Activated T-helper 1 cell treated with anti-CD3 and anti-CD28 coated beads, Interleukin-12 subunit alpha, Interleukin-12 subunit beta, Interleukin-2, Interleukin-4 antibody, amounts not matched to agents 30 ng/mL and 10 ng/mL and 1 ng/mL, durations not matched to agents 14 hours and 24 hours and 36 hours (primary cell): ENCODE data around the gene GATAD2B. TPM values are rescaled to one million over a fixed set of nuclear protein-coding genes. Genes with fewer than 3 reads are reported as not detected.
"Not testable (repeated sequence)": the region's sequence is repeated elsewhere in the genome, so short reads cannot be mapped to it uniquely, and the experiment has no call there.

Experiments
- DNase-seq: peaks from one replicate; pipeline ENCODE4 v3.0.0; 2021; ENCODE audit warnings: low spot score
- H3K27ac Mint-ChIP-seq: one replicate; pipeline ENCODE4 v1.8.0; 2021; ENCODE audit warnings: mild to moderate bottlenecking, mixed read lengths
- H3K27me3 Mint-ChIP-seq: one replicate; pipeline ENCODE4 v1.8.0; 2022; ENCODE audit warnings: mild to moderate bottlenecking, moderate library complexity, mixed read lengths; ENCODE audit not compliant: insufficient read depth
- H3K36me3 Mint-ChIP-seq: one replicate; pipeline ENCODE4 v1.8.0; 2021; ENCODE audit warnings: low read depth, mixed read lengths
- H3K4me1 Mint-ChIP-seq: one replicate; pipeline ENCODE4 v1.8.0; 2021; ENCODE audit warnings: low read depth, mixed read lengths
- H3K4me3 Mint-ChIP-seq: one replicate; pipeline ENCODE4 v1.8.0; 2021; ENCODE audit warnings: mild to moderate bottlenecking, moderate library complexity, mixed read lengths
- H3K9me3 Mint-ChIP-seq: one replicate; pipeline ENCODE4 v1.8.0; 2021; ENCODE audit warnings: mixed read lengths
- intact Hi-C: fragments of 100-400 bp; cut with micrococcal nuclease; formaldehyde crosslinking; loops from one replicate; pipeline ENCODE4 v1.15.1; 2024
- total RNA-seq: library from RNA; stranded (reverse); gene quantifications from 2 replicates; pipeline ENCODE4 v1.2.3, GENCODE V29; 2022

The GATAD2B gene
- total RNA-seq, 1 donor from 2014 or later = 70.4 TPM

GRCh38 chr1:153792631-153793041, 130.1 kb downstream of the GATAD2B start:
- intact Hi-C loops = loop anchor here (5.0 to 10.0 kb wide), 2 partner anchors 362 to 480 kb away; partner anchors contain the start of genes HAX1 and NUP210L
- DNase-seq = no peak
- peaks cover 6% of the 10 kb centered on the region for H3K27me3 Mint-ChIP-seq
- H3K36me3 Mint-ChIP-seq = peaks cover 3% of the 10 kb centered on the region
- H3K4me1 Mint-ChIP-seq = peaks cover 43% of the 10 kb centered on the region
- H3K9me3 Mint-ChIP-seq = no peaks in the 10 kb centered on the region
- no peak overlapping the region for H3K27ac Mint-ChIP-seq
- no peak overlapping the region for H3K4me3 Mint-ChIP-seq

GRCh38 chr1:153791648-153792253, 131.0 kb downstream of the GATAD2B start:
- peaks cover 12% of the 10 kb centered on the region for H3K27me3 Mint-ChIP-seq
- no peak for DNase-seq

GRCh38 chr1:153790966-153791647, 131.7 kb downstream of the GATAD2B start:
- DNase-seq = peak; percentile 19
- H3K36me3 Mint-ChIP-seq = peaks cover 3% of the 10 kb centered on the region
- H3K27ac Mint-ChIP-seq = peak overlapping the region; percentile 69
- H3K4me1 Mint-ChIP-seq = peaks cover 32% of the 10 kb centered on the region
- peak overlapping the region; percentile 5 for H3K4me3 Mint-ChIP-seq
- peaks cover 16% of the 10 kb centered on the region for H3K27me3 Mint-ChIP-seq
- intact Hi-C loops = loop anchor here (2.0 to 10.0 kb wide), 4 partner anchors 14 to 481 kb away; partner anchors contain the start of genes HAX1 and NUP210L
- H3K9me3 Mint-ChIP-seq = no peaks in the 10 kb centered on the region

More at GRCh38 chr1:153791648-153792253, 131.0 kb downstream of the GATAD2B start:
- Mint-ChIP-seq H3K4me1 (peaks cover 36% of the 10 kb centered on the region), H3K9me3 (no peaks in the 10 kb centered on the region), H3K36me3 (peaks cover 3% of the 10 kb centered on the region), H3K4me3 (peak overlapping the region; percentile 12), H3K27ac (peak overlapping the region; percentile 79)
- intact Hi-C loops = loop anchor here (2.0 to 10.0 kb wide), 4 partner anchors 13 to 481 kb away; partner anchors contain the start of genes HAX1 and NUP210L

GRCh38 chr1:153790313-153790965, 132.3 kb downstream of the GATAD2B start:
- Mint-ChIP-seq H3K4me3 (peak overlapping the region; percentile 5), H3K27ac (peak overlapping the region; percentile 69), H3K27me3 (peaks cover 16% of the 10 kb centered on the region), H3K36me3 (peaks cover 3% of the 10 kb centered on the region), H3K9me3 (no peaks in the 10 kb centered on the region), H3K4me1 (peaks cover 32% of the 10 kb centered on the region)
- DNase-seq = no peak
- intact Hi-C loops = loop anchor here (2.0 to 10.0 kb wide), 4 partner anchors 14 to 482 kb away; partner anchors contain the start of genes HAX1 and NUP210L

GRCh38 chr1:153789478-153790034, 133.2 kb downstream of the GATAD2B start:
- no peak overlapping the region for H3K4me3 Mint-ChIP-seq
- peaks cover 16% of the 10 kb centered on the region for H3K27me3 Mint-ChIP-seq
- peaks cover 29% of the 10 kb centered on the region for H3K4me1 Mint-ChIP-seq
- H3K9me3 Mint-ChIP-seq = no peaks in the 10 kb centered on the region
- intact Hi-C loops = loop anchor here (2.0 to 10.0 kb wide), 4 partner anchors 13 to 483 kb away; partner anchors contain the start of genes HAX1 and NUP210L
- peak overlapping the region; percentile 69 for H3K27ac Mint-ChIP-seq
- no peak for DNase-seq
- H3K36me3 Mint-ChIP-seq = peaks cover 3% of the 10 kb centered on the region

GRCh38 chr1:153786038-153786790, 136.6 kb downstream of the GATAD2B start:
- no peak for DNase-seq
- peaks cover 16% of the 10 kb centered on the region for H3K27me3 Mint-ChIP-seq
- intact Hi-C loops = no loop called here
- H3K27ac Mint-ChIP-seq = no peak overlapping the region
- H3K4me3 Mint-ChIP-seq = no peak overlapping the region
- peaks cover 19% of the 10 kb centered on the region for H3K4me1 Mint-ChIP-seq
- no peaks in the 10 kb centered on the region for H3K9me3 Mint-ChIP-seq
- peaks cover 4% of the 10 kb centered on the region for H3K36me3 Mint-ChIP-seq

GRCh38 chr1:153783233-153784190, 139.3 kb downstream of the GATAD2B start:
- Mint-ChIP-seq H3K4me1 (no peaks in the 10 kb centered on the region), H3K27ac (peak overlapping the region; percentile 92), H3K27me3 (peaks cover 16% of the 10 kb centered on the region), H3K36me3 (peaks cover 4% of the 10 kb centered on the region), H3K9me3 (no peaks in the 10 kb centered on the region), H3K4me3 (peak overlapping the region; percentile 88)
- intact Hi-C loops = loop anchor here (1.0 to 2.0 kb wide), 7 partner anchors 8 to 399 kb away; partner anchors contain the start of genes CHTOP, CREB3L4, RAB13 and SLC27A3
- peak; percentile 90 for DNase-seq

GRCh38 chr1:153782648-153783047, 140.1 kb downstream of the GATAD2B start:
- not testable (repeated sequence) for DNase-seq, H3K27ac Mint-ChIP-seq, H3K27me3 Mint-ChIP-seq, H3K9me3 Mint-ChIP-seq, H3K4me1 Mint-ChIP-seq, H3K36me3 Mint-ChIP-seq
- intact Hi-C loops = loop anchor here (1.0 to 2.0 kb wide), 7 partner anchors 7 to 400 kb away; partner anchors contain the start of genes CHTOP, CREB3L4, RAB13 and SLC27A3
- H3K4me3 Mint-ChIP-seq = peak overlapping the region; percentile 88

- DNase-seq = no peak
- intact Hi-C loops = no loop called here
- H3K9me3 Mint-ChIP-seq = no peaks in the 10 kb centered on the region
- peaks cover 7% of the 10 kb centered on the region for H3K4me1 Mint-ChIP-seq
- no peaks in the 10 kb centered on the region for H3K27me3 Mint-ChIP-seq
- no peak overlapping the region for H3K27ac Mint-ChIP-seq
- H3K4me3 Mint-ChIP-seq = no peak overlapping the region
- peaks cover 5% of the 10 kb centered on the region for H3K36me3 Mint-ChIP-seq
These were observed 142.2 kb downstream of the GATAD2B start for GRCh38 chr1:153780551-153780950.

- H3K36me3 Mint-ChIP-seq = peaks cover 5% of the 10 kb centered on the region
- peaks cover 8% of the 10 kb centered on the region for H3K4me1 Mint-ChIP-seq
- no peaks in the 10 kb centered on the region for H3K9me3 Mint-ChIP-seq
- H3K27me3 Mint-ChIP-seq = no peaks in the 10 kb centered on the region
- intact Hi-C loops = no loop called here
- no peak for DNase-seq
- no peak overlapping the region for H3K27ac Mint-ChIP-seq
- no peak overlapping the region for H3K4me3 Mint-ChIP-seq
These were observed 142.8 kb downstream of the GATAD2B start for GRCh38 chr1:153779781-153780541.
